ENCODE data around the gene ARID5A. TPM values are rescaled to one million over a fixed set of nuclear protein-coding genes. Genes with fewer than 3 reads are reported as not detected.

ARID5A gene
- total and polyA plus RNA-seq, 10 of the 15 experiments (the other 5 are each of a cell fraction or from before 2014, with no cell fraction given) = 0.76 to 87.1 (median 37.6) TPM

GRCh38 chr2:96535331-96535730 lies 1.2 kb upstream of the ARID5A start:
- DNase-seq (ENCODE audit: low read depth, low spot score) (no peak), ATAC-seq (no peak), FAIRE-seq (no peak)
- Histone ChIP-seq H3K9ac (ENCODE audit: control insufficient read depth, insufficient read depth, low read length) (no peak overlapping the region), H3K4me2 (ENCODE audit: control insufficient read depth, insufficient read depth) (peak overlapping the region; percentile 86), H3K27ac (ENCODE audit: control insufficient read depth, insufficient read depth) (no peak overlapping the region), H4K20me1 (ENCODE audit: control insufficient read depth, insufficient read depth) (peaks cover 10% of the 10 kb centered on the region), H3K9me3 (replicated peaks; ENCODE audit: control insufficient read depth, insufficient read depth, low read length) (no peaks in the 10 kb centered on the region), H3K27me3 (replicated peaks in 1 of 2; ENCODE audit: control insufficient read depth in 2 of 2, insufficient read depth in 2 of 2, low read length in 1 of 2) (no peaks in the 10 kb centered on the region), H3K79me2 (ENCODE audit: control insufficient read depth, insufficient read depth, low read length) (peaks cover 47% of the 10 kb centered on the region), H3K36me3 (ENCODE audit: control insufficient read depth in 2 of 2, insufficient read depth in 2 of 2, low read length in 1 of 2) (peaks cover 2 to 5% of the 10 kb centered on the region in 2 experiments; a peak in 2 of 4 replicates), H3K4me3 (no peak overlapping the region), H2AFZ (ENCODE audit: control insufficient read depth, low read depth, low read length) (no peak overlapping the region), H3K4me1 (ENCODE audit: control insufficient read depth, insufficient read depth, low read length) (peaks cover 55% of the 10 kb centered on the region)
- in situ Hi-C loops (cut with MboI) = no loop called here
- BruUV-seq (replicated peaks) = no TSS peak
- CTCF ChIA-PET = interaction anchor here (0.8 to 8.1 kb wide), 5 partner anchors 16 to 47 kb away, joined by 3 to 64 read pairs (median 4); partner anchors contain the start of gene NEURL3
- intact Hi-C loops (cut with micrococcal nuclease; ENCODE audit: unreplicated experiment) = loop anchor here (5.0 to 10.0 kb wide), 3 partner anchors 198 to 429 kb away; partner anchors contain the start of genes CNNM4 and NCAPH
- no peak for TF ChIP-seq NBN (IDR thresholded peaks at IDR 0.05)
- no peak for TF ChIP-seq NRF1 (conservative IDR thresholded peaks at IDR 0.05; ENCODE audit: low read depth, low read length)
- no peak for TF ChIP-seq BHLHE40 (IDR thresholded peaks at IDR 0.05; ENCODE audit: borderline replicate concordance in 1 of 2, low read depth in 2 of 2, low read length in 1 of 2)
- POLR2A ChIA-PET = interaction anchor here (0.6 to 8.1 kb wide), 8 partner anchors 6 to 1918 kb away, joined by 3 to 106 read pairs (median 4); no protein-coding TSS in a partner anchor
- WGBS (ENCODE audit: insufficient coverage, insufficient replicate concordance, low lambda C conversion rate, missing lambda C conversion rate) = 92% methylated on average over 4 of the region's 4 CpGs
- SMC1A ChIA-PET (ENCODE audit: uncharacterized antibody, unreplicated experiment) = interaction anchor here (1.3 to 6.2 kb wide), 4 partner anchors 8 to 126 kb away, joined by 6 to 48 read pairs (median 15); no protein-coding TSS in a partner anchor
- RAD21 ChIA-PET (ENCODE audit: unreplicated experiment) = interaction anchor here (0.8 to 1.0 kb wide), 3 partner anchors 8 to 18 kb away, joined by 3 to 6 read pairs (median 4); no protein-coding TSS in a partner anchor

GRCh38 chr2:96537066-96537733 lies 648 bp downstream of the ARID5A start:
- peaks cover 38% of the 10 kb centered on the region for H3K4me1 ChIP-seq (ENCODE audit: control insufficient read depth, insufficient read depth, low read length)
- intact Hi-C loops (cut with micrococcal nuclease; ENCODE audit: unreplicated experiment) (loop anchor here (5.0 to 10.0 kb wide), 3 partner anchors 200 to 428 kb away; partner anchors contain the start of genes CNNM4 and NCAPH), in situ Hi-C loops (cut with MboI) (no loop called here)
- peak overlapping the region; percentile 91 for H3K9ac ChIP-seq (ENCODE audit: control insufficient read depth, insufficient read depth, low read length)
- peak; percentile 66 for DNase-seq (ENCODE audit: low read depth, low spot score)
- ChIA-PET RAD21 (ENCODE audit: unreplicated experiment) (interaction anchor here (1.1 to 3.9 kb wide), 7 partner anchors 10 to 337 kb away, joined by 3 to 35 read pairs (median 6); no protein-coding TSS in a partner anchor), CTCF (interaction anchor here (0.8 to 8.1 kb wide), 6 partner anchors 9 to 226 kb away, joined by 3 to 64 read pairs (median 4); no protein-coding TSS in a partner anchor), SMC1A (ENCODE audit: uncharacterized antibody, unreplicated experiment) (interaction anchor here (1.7 to 6.2 kb wide), 4 partner anchors 10 to 130 kb away, joined by 5 to 48 read pairs (median 10); no protein-coding TSS in a partner anchor), POLR2A (interaction anchor here (0.5 to 8.1 kb wide), 9 partner anchors 8 to 348 kb away, joined by 3 to 106 read pairs (median 4); no protein-coding TSS in a partner anchor)
- peaks cover 4 to 14% of the 10 kb centered on the region in 2 experiments; a peak in 3 of 4 replicates for H3K36me3 ChIP-seq (ENCODE audit: control insufficient read depth in 2 of 2, insufficient read depth in 2 of 2, low read length in 1 of 2)
- ATAC-seq = peak; percentile 62
- peak overlapping the region; percentile 92 for H3K27ac ChIP-seq (ENCODE audit: control insufficient read depth, insufficient read depth)
- peak; percentile 23 for FAIRE-seq
- H3K4me2 ChIP-seq (ENCODE audit: control insufficient read depth, insufficient read depth) = peak overlapping the region; percentile 92
- H3K4me3 ChIP-seq = peak overlapping the region; percentile 94
- WGBS (ENCODE audit: insufficient coverage, insufficient replicate concordance, low lambda C conversion rate, missing lambda C conversion rate) = under 1% methylated on average over 55 of the region's 61 CpGs
- no peaks in the 10 kb centered on the region for H3K27me3 ChIP-seq (replicated peaks in 1 of 2; ENCODE audit: control insufficient read depth in 2 of 2, insufficient read depth in 2 of 2, low read length in 1 of 2)
- H2AFZ ChIP-seq (ENCODE audit: control insufficient read depth, low read depth, low read length) = no peak overlapping the region
- H3K79me2 ChIP-seq (ENCODE audit: control insufficient read depth, insufficient read depth, low read length) = peaks cover 62% of the 10 kb centered on the region
- peaks cover 14% of the 10 kb centered on the region for H4K20me1 ChIP-seq (ENCODE audit: control insufficient read depth, insufficient read depth)
- no peaks in the 10 kb centered on the region; the same call in 2 of the 3 replicates for H3K9me3 ChIP-seq (replicated peaks; ENCODE audit: control insufficient read depth, insufficient read depth, low read length)
- BruUV-seq (replicated peaks) = TSS peak; percentile 54
- TF ChIP-seq SMARCA5 (IDR thresholded peaks at IDR 0.05) (0 out of 2 replicates have a peak, but pooled peaks have one; percentile 1), TCF7 (IDR thresholded peaks at IDR 0.05; ENCODE audit: borderline replicate concordance) (no peak), RELA (IDR thresholded peaks at IDR 0.05; ENCODE audit: borderline replicate concordance, partially characterized antibody) (no peak), IKZF1 (conservative IDR thresholded peaks at IDR 0.05) (peak; percentile 89), BCL11A (IDR thresholded peaks at IDR 0.05; ENCODE audit: low read depth, low read length) (peak; percentile 54; the same call in 1 of the 2 replicates), WRNIP1 (IDR thresholded peaks at IDR 0.05; ENCODE audit: borderline replicate concordance, low read depth, low read length) (0 out of 2 replicates have a peak, but pooled peaks have one; percentile 32), ZBED1 (IDR thresholded peaks at IDR 0.05; ENCODE audit: borderline replicate concordance) (peak; percentile 94; the same call in 1 of the 2 replicates), MTA2 (IDR thresholded peaks at IDR 0.05; ENCODE audit: low read depth) (peak; percentile 70; the same call in 1 of the 2 replicates), YY1 (IDR thresholded peaks at IDR 0.05; ENCODE audit: low read depth, low read length) (no peak), BCL3 (IDR thresholded peaks at IDR 0.05; ENCODE audit: borderline replicate concordance, insufficient read depth, low read depth, low read length, poor library complexity, severe bottlenecking) (peak; percentile 58)

All from GM12878 (cell line).